K562 (cell line): ENCODE data around the gene PLXNB3. TPM values are rescaled to one million over a fixed set of nuclear protein-coding genes. Genes with fewer than 3 reads are reported as not detected.

Experiments
- ATAC-seq: fragments of 200-7000 bp; cut with Tn5 transposase; 3 replicates; pipeline ENCODE4 v1.9.1; 2020; ENCODE audit warnings: moderate library complexity
- BruUV-seq: library from RNA; stranded (reverse); fragments of 400-500 nt; replicated peaks from 2 replicates; lab custom pipeline; 2021; lab: Mats Ljungman, UMichigan
- CTCF ChIA-PET: fragments of 300-600 bp; formaldehyde crosslinking; extraction: SDS; loops from one replicate; lab custom pipeline; 2021; ENCODE audit warnings: low intra/inter-chr PET ratio; lab: Yijun Ruan, JAX
- POLR2A ChIA-PET: fragments of 300-600, 350-650 bp; sonication (Branson Sonifier 250); formaldehyde crosslinking; extraction: SDS; loops from one replicate; lab custom pipeline; 2021; ENCODE audit warnings: antibody characterized with exemption, inconsistent platforms; lab: Yijun Ruan, JAX
- DNase-seq, 4 experiments: peaks; one replicate each; pipeline versions ENCODE4 v3.0.0 to v3.0.0-alpha.2; 2011 to 2018; ENCODE audit warnings: low spot score in 3 of 4, mixed read lengths in 3 of 4; ENCODE audit errors: extremely low read depth in 1 of 4
- FAIRE-seq: peaks from 2 replicates; lab custom pipeline; 2011; peaks lifted over from hg19 to GRCh38; lab: Jason Lieb, UNC
- H2AFZ ChIP-seq: 2 replicates; pipeline ENCODE4 v1.6.0; 2011; ENCODE audit warnings: low read depth, low read length, control low read depth, inconsistent platforms
- H3K27ac ChIP-seq: fragments of 200-600 bp; 3 replicates; pipeline ENCODE4 v1.8.0; 2011; ENCODE audit warnings: low read depth, mild to moderate bottlenecking, control low read depth, inconsistent platforms, low read length, moderate library complexity, mixed read lengths; ENCODE audit errors: extremely low read depth
- H3K27me3 ChIP-seq, 2 experiments: fragments of 300-600 bp in 1 of 2; 2 replicates in 1 of 2; 3 replicates in 1 of 2; pipeline versions ENCODE4 v1.6.0 to v1.8.0; 2011; ENCODE audit warnings: inconsistent platforms in 2 of 2, low read length in 2 of 2, mild to moderate bottlenecking in 1 of 2, mixed read lengths in 1 of 2, moderate library complexity in 1 of 2; ENCODE audit not compliant: control insufficient read depth in 2 of 2, insufficient read depth in 2 of 2
- H3K36me3 ChIP-seq: fragments of 300-600 bp; 3 replicates; pipeline ENCODE4 v1.8.0; 2011; ENCODE audit warnings: mild to moderate bottlenecking, low read length, inconsistent platforms; ENCODE audit not compliant: control insufficient read depth, insufficient read depth
- H3K4me1 ChIP-seq, 2 experiments: fragments of 200-600 bp in 1 of 2; replicated peaks in 1 of 2; 2 replicates in 1 of 2; 3 replicates in 1 of 2; pipeline versions ENCODE4 v1.5.1 to v1.8.0; 2011; ENCODE audit warnings: inconsistent platforms in 2 of 2, low read length in 2 of 2, mild to moderate bottlenecking in 1 of 2, mixed read lengths in 1 of 2, moderate library complexity in 1 of 2; ENCODE audit not compliant: control insufficient read depth in 2 of 2, insufficient read depth in 2 of 2
- H3K4me2 ChIP-seq: 2 replicates; pipeline ENCODE4 v1.6.1; 2011; ENCODE audit warnings: low read length, control low read depth, inconsistent platforms, mixed read lengths; ENCODE audit not compliant: insufficient read depth
- H3K4me3 ChIP-seq: fragments of 200-600 bp; sonication (generic), shearing (Covaris generic); 2 replicates; pipeline ENCODE4 v1.5.1; 2016; ENCODE audit warnings: control low read depth, inconsistent platforms
- H3K79me2 ChIP-seq: fragments of 200-600 bp; 3 replicates; pipeline ENCODE4 v1.8.0; 2011; ENCODE audit warnings: low read length, inconsistent platforms; ENCODE audit not compliant: control insufficient read depth, insufficient read depth
- H3K9ac ChIP-seq, 2 experiments: 2 replicates each; pipeline versions ENCODE4 v1.6.0 to v1.6.1; 2011; ENCODE audit warnings: low read depth in 2 of 2, low read length in 2 of 2, control low read depth in 1 of 2, inconsistent platforms in 1 of 2, mild to moderate bottlenecking in 1 of 2, mixed read lengths in 1 of 2; ENCODE audit not compliant: insufficient read depth in 1 of 2
- H3K9me1 ChIP-seq: one replicate; pipeline ENCODE4 v1.6.0; 2011; ENCODE audit warnings: inconsistent platforms, mild to moderate bottlenecking, low read length, moderate library complexity; ENCODE audit not compliant: control insufficient read depth, insufficient read depth
- H3K9me3 ChIP-seq: replicated peaks from 2 replicates; pipeline ENCODE4 v1.5.1; 2011; ENCODE audit warnings: low read depth, low read length, inconsistent platforms; ENCODE audit not compliant: control insufficient read depth, insufficient read depth
- H4K20me1 ChIP-seq: replicated peaks from 2 replicates; pipeline ENCODE4 v1.6.1; 2011; ENCODE audit warnings: low read length, inconsistent platforms, mixed read lengths; ENCODE audit not compliant: control insufficient read depth, insufficient read depth
- CCNT2 ChIP-seq: IDR thresholded peaks from 2 replicates; pipeline ENCODE4 v1.6.1; 2011; ENCODE audit warnings: borderline replicate concordance, low read depth, mild to moderate bottlenecking, moderate library complexity, mixed read lengths, low read length; ENCODE audit not compliant: insufficient read length; ENCODE audit errors: extremely low read depth
- CREB5 ChIP-seq: fragments of 250-450 bp; sonication (Bioruptor Pico); IDR thresholded peaks from 2 replicates; pipeline ENCODE4 v1.5.0; 2020; ENCODE audit warnings: mild to moderate bottlenecking
- FOXP1 ChIP-seq: sonication (generic); formaldehyde crosslinking; IDR thresholded peaks from 2 replicates; pipeline ENCODE4 v1.8.0; 2022; ENCODE audit warnings: mild to moderate bottlenecking, missing genetic modification reagents
- HDGF ChIP-seq: fragments of 450-650 bp; IDR thresholded peaks from 2 replicates; pipeline ENCODE4 v1.6.1; 2016
- HOXB6 ChIP-seq: fragments of 250-450 bp; sonication (Bioruptor Pico); IDR thresholded peaks from 2 replicates; pipeline ENCODE4 v1.5.1; 2022; ENCODE audit warnings: mild to moderate bottlenecking, borderline replicate concordance
- KDM2B ChIP-seq: fragments of 250-450 bp; sonication (Bioruptor Pico); IDR thresholded peaks from 2 replicates; pipeline ENCODE4 v1.8.0; 2021; ENCODE audit warnings: mild to moderate bottlenecking, moderate library complexity
- NCOA4 ChIP-seq: fragments of 450-650 bp; IDR thresholded peaks from 2 replicates; pipeline ENCODE4 v1.6.1; 2018; ENCODE audit warnings: mild to moderate bottlenecking; ENCODE audit not compliant: partially characterized antibody
- NUFIP1 ChIP-seq: fragments of 450-650 bp; IDR thresholded peaks from 2 replicates; pipeline ENCODE4 v1.6.1; 2018; ENCODE audit not compliant: partially characterized antibody
- PHF20 ChIP-seq: fragments of 450-650 bp; IDR thresholded peaks from 2 replicates; pipeline ENCODE4 v1.6.1; 2018; ENCODE audit not compliant: partially characterized antibody
- PTBP1 ChIP-seq: fragments of 200-400 bp; formaldehyde crosslinking; IDR thresholded peaks from 2 replicates; pipeline ENCODE4 v1.6.1; 2017; ENCODE audit warnings: low read depth, low read length
- SIX5 ChIP-seq, 2 experiments: IDR thresholded peaks; 2 replicates each; pipeline ENCODE4 v1.6.1; 2011; ENCODE audit warnings: low read length in 2 of 2, borderline replicate concordance in 1 of 2, low read depth in 1 of 2, mild to moderate bottlenecking in 1 of 2, moderate library complexity in 1 of 2; ENCODE audit not compliant: insufficient read depth in 1 of 2
- SP2 ChIP-seq: IDR thresholded peaks from 2 replicates; pipeline ENCODE4 v1.6.1; 2011; ENCODE audit warnings: mild to moderate bottlenecking, low read depth, low read length, moderate library complexity; ENCODE audit not compliant: poor library complexity, severe bottlenecking; ENCODE audit errors: extremely low read depth
- ZC3H11A ChIP-seq: IDR thresholded peaks from 2 replicates; pipeline ENCODE4 v1.6.1; 2012; ENCODE audit warnings: low read depth, low read length, improper control_type of control experiment
- ZNF280B ChIP-seq: fragments of 250-450 bp; sonication (Bioruptor Pico); IDR thresholded peaks from 2 replicates; pipeline ENCODE4 v1.5.1; 2021; ENCODE audit warnings: mild to moderate bottlenecking
- ZNF668 ChIP-seq: fragments of 250-450 bp; sonication (Bioruptor Pico); IDR thresholded peaks from 2 replicates; pipeline ENCODE4 v1.8.0; 2022; ENCODE audit warnings: mild to moderate bottlenecking, inconsistent platforms
- WGBS: fragments of 100-300 bp; shearing (Covaris generic); methylation state at CpG from one replicate; pipeline ENCODE4 v1.1.6; 2016; ENCODE audit warnings: low coverage, mixed read lengths; ENCODE audit not compliant: insufficient coverage; ENCODE audit errors: missing lambda C conversion rate; 5-methylcytosine and 5-hydroxymethylcytosine counted together
- in situ Hi-C: fragments of 300-500 bp; cut with MboI; formaldehyde crosslinking; loops from 4 replicates; pipeline ENCODE4 v1.15.0; 2018; ENCODE audit warnings: inconsistent platforms, mixed read lengths
- intact Hi-C: fragments of 100-400 bp; cut with micrococcal nuclease; formaldehyde crosslinking; loops from 2 replicates; pipeline ENCODE4 v1.14.2; 2022
- polyA plus RNA-seq, 8 experiments: library from polyadenylated mRNA; depleted of rRNA in 4 of 8; stranded (reverse) in 5 of 8; unstranded in 3 of 8; fragments of >200 nt; fragmentation: Nextera tagmentation in 2 of 8; fragmentation: Illumina TruSeq in 1 of 8; extraction: Ambion mirVana in 2 of 8; extraction: Trizol in 1 of 8; gene quantifications; 2 replicates each; pipeline versions ENCODE4 v1.2.1 to v1.2.3, GENCODE V29; 2011 to 2014; ENCODE audit warnings: inconsistent platforms in 1 of 8, missing spikeins in 1 of 8
- total RNA-seq, 7 experiments: library from RNA; depleted of rRNA in 6 of 7; stranded (reverse); fragments of >200 nt in 6 of 7; fragmentation: Illumina TruSeq in 2 of 7; extraction: Trizol in 2 of 7; gene quantifications; 2 replicates each; pipeline versions ENCODE4 v1.2.1 to v1.2.3, GENCODE V29; 2011 to 2021; ENCODE audit warnings: low replicate concordance in 1 of 7
- TF ChIP-seq, protein P1 (sequence below), 2 experiments: fragments of 450-650 bp; conservative IDR thresholded peaks; 2 replicates each; pipeline ENCODE4 v1.6.1; 2017; ENCODE audit warnings: mild to moderate bottlenecking in 2 of 2, moderate library complexity in 2 of 2

The PLXNB3 gene
- total and polyA plus RNA-seq, 9 of the 15 experiments (the other 6 are each of a cell fraction or from before 2014, with no cell fraction given), result 0.22 to 2.0 (median 1.4) TPM; not detected in 2

- ChIA-PET POLR2A (interaction anchor here (0.9 kb wide), 1 partner anchor 12 kb away, joined by 3 read pairs; no protein-coding TSS in a partner anchor), CTCF (no interaction called here)
- DNase-seq (no peak), FAIRE-seq (no peak), ATAC-seq (no peak)
- intact Hi-C loops (no loop called here), in situ Hi-C loops (no loop called here)
- Histone ChIP-seq H2AFZ (no peak overlapping the region), H3K36me3 (peaks cover 3% of the 10 kb centered on the region; the same call in 1 of the 3 replicates), H3K4me1 (peaks cover 0 to 40% of the 10 kb centered on the region in 2 experiments; a peak in 2 of 5 replicates), H4K20me1 (no peaks in the 10 kb centered on the region; the same call in 1 of the 2 replicates), H3K79me2 (no peaks in the 10 kb centered on the region), H3K27ac (no peak overlapping the region), H3K4me2 (no peak overlapping the region), H3K27me3 (peaks cover 0 to 12% of the 10 kb centered on the region in 2 experiments; a peak in 3 of 5 replicates), H3K4me3 (no peak overlapping the region), H3K9me1 (no peaks in the 10 kb centered on the region), H3K9ac (no peak overlapping the region), H3K9me3 (no peaks in the 10 kb centered on the region)
- 58% methylated on average over 9 of the region's 34 CpGs for WGBS
- no TSS peak for BruUV-seq
- TF ChIP-seq NCOA4, result no peak
- TF ChIP-seq CREB5 (CRISPR knock-in tag), result no peak
- no peak for TF ChIP-seq KDM2B (CRISPR knock-in tag)
- no peak for TF ChIP-seq PHF20
- TF ChIP-seq ZNF280B (CRISPR knock-in tag), result no peak
- no peak for TF ChIP-seq ZNF668 (CRISPR knock-in tag)
- TF ChIP-seq FOXP1, result no peak
- TF ChIP-seq PTBP1, result no peak
- no peak for TF ChIP-seq SP2
- TF ChIP-seq SIX5 (IDR thresholded peaks at IDR 0.05; ENCODE audit: borderline replicate concordance in 1 of 2, insufficient read depth in 1 of 2, low read depth in 1 of 2, low read length in 2 of 2), result no peak
- no peak for TF ChIP-seq CCNT2
- TF ChIP-seq NUFIP1, result no peak
- no peak for TF ChIP-seq ZC3H11A
- TF ChIP-seq HDGF, result no peak
- TF ChIP-seq, protein P1, sequence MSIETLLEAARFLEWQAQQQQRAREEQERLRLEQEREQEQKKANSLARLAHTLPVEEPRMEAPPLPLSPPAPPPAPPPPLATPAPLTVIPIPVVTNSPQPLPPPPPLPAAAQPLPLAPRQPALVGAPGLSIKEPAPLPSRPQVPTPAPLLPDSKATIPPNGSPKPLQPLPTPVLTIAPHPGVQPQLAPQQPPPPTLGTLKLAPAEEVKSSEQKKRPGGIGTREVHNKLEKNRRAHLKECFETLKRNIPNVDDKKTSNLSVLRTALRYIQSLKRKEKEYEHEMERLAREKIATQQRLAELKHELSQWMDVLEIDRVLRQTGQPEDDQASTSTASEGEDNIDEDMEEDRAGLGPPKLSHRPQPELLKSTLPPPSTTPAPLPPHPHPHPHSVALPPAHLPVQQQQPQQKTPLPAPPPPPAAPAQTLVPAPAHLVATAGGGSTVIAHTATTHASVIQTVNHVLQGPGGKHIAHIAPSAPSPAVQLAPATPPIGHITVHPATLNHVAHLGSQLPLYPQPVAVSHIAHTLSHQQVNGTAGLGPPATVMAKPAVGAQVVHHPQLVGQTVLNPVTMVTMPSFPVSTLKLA (conservative IDR thresholded peaks at IDR 0.05), result no peak
- TF ChIP-seq HOXB6 (CRISPR knock-in tag), result no peak
These were observed 40.1 kb downstream of the PLXNB3 start for GRCh38 chrX:153804100-153804595.
